ENCODE results near the gene PRL. TPM values are rescaled to one million over a fixed set of nuclear protein-coding genes. Genes with fewer than 3 reads are reported as not detected.

Gene PRL
- polyA plus RNA-seq, 1 donor from 2014 or later, result not detected

- no peaks in the 10 kb centered on the region for H4K20me1 ChIP-seq (ENCODE audit: insufficient read depth)
- no peak overlapping the region for H3K4me3 ChIP-seq (ENCODE audit: low read length)
- no peaks in the 10 kb centered on the region for H3K79me2 ChIP-seq (replicated peaks; ENCODE audit: insufficient read depth, low read length)
- TF ChIP-seq, protein P1, sequence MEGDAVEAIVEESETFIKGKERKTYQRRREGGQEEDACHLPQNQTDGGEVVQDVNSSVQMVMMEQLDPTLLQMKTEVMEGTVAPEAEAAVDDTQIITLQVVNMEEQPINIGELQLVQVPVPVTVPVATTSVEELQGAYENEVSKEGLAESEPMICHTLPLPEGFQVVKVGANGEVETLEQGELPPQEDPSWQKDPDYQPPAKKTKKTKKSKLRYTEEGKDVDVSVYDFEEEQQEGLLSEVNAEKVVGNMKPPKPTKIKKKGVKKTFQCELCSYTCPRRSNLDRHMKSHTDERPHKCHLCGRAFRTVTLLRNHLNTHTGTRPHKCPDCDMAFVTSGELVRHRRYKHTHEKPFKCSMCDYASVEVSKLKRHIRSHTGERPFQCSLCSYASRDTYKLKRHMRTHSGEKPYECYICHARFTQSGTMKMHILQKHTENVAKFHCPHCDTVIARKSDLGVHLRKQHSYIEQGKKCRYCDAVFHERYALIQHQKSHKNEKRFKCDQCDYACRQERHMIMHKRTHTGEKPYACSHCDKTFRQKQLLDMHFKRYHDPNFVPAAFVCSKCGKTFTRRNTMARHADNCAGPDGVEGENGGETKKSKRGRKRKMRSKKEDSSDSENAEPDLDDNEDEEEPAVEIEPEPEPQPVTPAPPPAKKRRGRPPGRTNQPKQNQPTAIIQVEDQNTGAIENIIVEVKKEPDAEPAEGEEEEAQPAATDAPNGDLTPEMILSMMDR (IDR thresholded peaks at IDR 0.05; ENCODE audit: poor library complexity, severe bottlenecking), result no peak
- no peak for TF ChIP-seq RAD21 (conservative IDR thresholded peaks at IDR 0.05)
- no peak for TF ChIP-seq EP300 (conservative IDR thresholded peaks at IDR 0.05; ENCODE audit: poor library complexity, severe bottlenecking)
- TF ChIP-seq POLR2AphosphoS5 (IDR thresholded peaks at IDR 0.05), result no peak
- TF ChIP-seq TAF1 (IDR thresholded peaks at IDR 0.05; ENCODE audit: low read depth), result no peak
- TF ChIP-seq REST (IDR thresholded peaks at IDR 0.05; ENCODE audit: borderline replicate concordance), result no peak
- TF ChIP-seq MXI1 (conservative IDR thresholded peaks at IDR 0.05; ENCODE audit: poor library complexity, severe bottlenecking), result no peak
- TF ChIP-seq EZH2 (IDR thresholded peaks at IDR 0.05; ENCODE audit: borderline replicate concordance, insufficient read depth, low read length, poor library complexity, severe bottlenecking), result no peak
- TF ChIP-seq SMC3 (conservative IDR thresholded peaks at IDR 0.05; ENCODE audit: poor library complexity), result no peak
- H3K4me2 ChIP-seq (ENCODE audit: low read length), result no peak overlapping the region
- H2AFZ ChIP-seq (ENCODE audit: low read depth, low read length), result no peak overlapping the region
- no peaks in the 10 kb centered on the region for H3K9me3 ChIP-seq (ENCODE audit: low read length)
- H3K36me3 ChIP-seq (ENCODE audit: insufficient read depth, low read length), result no peaks in the 10 kb centered on the region
- no peaks in the 10 kb centered on the region for H3K9me2 ChIP-seq (ENCODE audit: insufficient read depth, low read length)
- no peak overlapping the region for H3K9ac ChIP-seq (ENCODE audit: low read length)
- H3F3A ChIP-seq (ENCODE audit: insufficient read depth, low read length, poor library complexity, severe bottlenecking), result no peaks in the 10 kb centered on the region
- H3K27me3 ChIP-seq (ENCODE audit: insufficient read depth, low read depth, low read length), result no peaks in the 10 kb centered on the region
- H3K27ac ChIP-seq (ENCODE audit: low read length), result no peak overlapping the region
These were observed 6.8 kb downstream of the PRL start for GRCh38 chr6:22290045-22290444.

DNA sequence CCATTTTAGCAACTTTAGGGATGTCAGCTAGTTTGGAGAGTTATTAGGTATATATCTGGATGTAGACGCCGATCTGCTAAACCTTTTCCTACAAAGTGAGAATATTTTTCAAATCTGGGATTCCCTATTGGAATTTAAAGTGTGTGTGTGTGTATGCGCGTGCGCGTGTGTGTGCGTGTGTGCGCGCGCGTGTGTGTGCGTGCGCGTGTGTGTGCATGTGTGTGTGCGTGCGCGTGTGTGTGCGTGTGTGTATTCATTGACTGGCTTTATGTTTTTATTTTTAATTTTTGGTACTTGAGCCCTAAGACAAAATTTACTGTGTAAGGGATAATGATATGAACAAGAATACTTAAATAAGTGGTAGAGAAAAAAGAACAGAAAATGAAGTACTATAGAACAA, 8.1 kb downstream of the PRL start:
- no peaks in the 10 kb centered on the region for H3K27me3 ChIP-seq (ENCODE audit: insufficient read depth, low read depth, low read length)
- no peak overlapping the region for H3K4me2 ChIP-seq (ENCODE audit: low read length)
- no peak for TF ChIP-seq MXI1 (conservative IDR thresholded peaks at IDR 0.05; ENCODE audit: poor library complexity, severe bottlenecking)
- no peaks in the 10 kb centered on the region for H4K20me1 ChIP-seq (ENCODE audit: insufficient read depth)
- H3K4me3 ChIP-seq (ENCODE audit: low read length), result no peak overlapping the region
- H3K36me3 ChIP-seq (ENCODE audit: insufficient read depth, low read length), result no peaks in the 10 kb centered on the region
- H3F3A ChIP-seq (ENCODE audit: insufficient read depth, low read length, poor library complexity, severe bottlenecking), result no peaks in the 10 kb centered on the region
- no peak overlapping the region for H3K9ac ChIP-seq (ENCODE audit: low read length)
- H3K79me2 ChIP-seq (replicated peaks; ENCODE audit: insufficient read depth, low read length), result no peaks in the 10 kb centered on the region
- H2AFZ ChIP-seq (ENCODE audit: low read depth, low read length), result no peak overlapping the region
- no peaks in the 10 kb centered on the region for H3K9me2 ChIP-seq (ENCODE audit: insufficient read depth, low read length)
- H3K27ac ChIP-seq (ENCODE audit: low read length), result no peak overlapping the region
- no peaks in the 10 kb centered on the region for H3K9me3 ChIP-seq (ENCODE audit: low read length)

GRCh38 chr6:22284666-22285065, 12.2 kb downstream of the PRL start:
- no peak overlapping the region for H3K27ac ChIP-seq (ENCODE audit: low read length)
- no peaks in the 10 kb centered on the region for H4K20me1 ChIP-seq (ENCODE audit: insufficient read depth)
- H3K9me2 ChIP-seq (ENCODE audit: insufficient read depth, low read length), result no peaks in the 10 kb centered on the region
- H3K9ac ChIP-seq (ENCODE audit: low read length), result no peak overlapping the region
- no peaks in the 10 kb centered on the region for H3K27me3 ChIP-seq (ENCODE audit: insufficient read depth, low read depth, low read length)
- no peak overlapping the region for H3K4me3 ChIP-seq (ENCODE audit: low read length)
- TF ChIP-seq, protein P1 (IDR thresholded peaks at IDR 0.05; ENCODE audit: poor library complexity, severe bottlenecking), result no peak
- TF ChIP-seq REST (IDR thresholded peaks at IDR 0.05; ENCODE audit: borderline replicate concordance) (no peak), SMC3 (conservative IDR thresholded peaks at IDR 0.05; ENCODE audit: poor library complexity) (no peak), EZH2 (IDR thresholded peaks at IDR 0.05; ENCODE audit: borderline replicate concordance, insufficient read depth, low read length, poor library complexity, severe bottlenecking) (no peak), POLR2AphosphoS5 (IDR thresholded peaks at IDR 0.05) (no peak), RAD21 (conservative IDR thresholded peaks at IDR 0.05) (no peak), MXI1 (conservative IDR thresholded peaks at IDR 0.05; ENCODE audit: poor library complexity, severe bottlenecking) (no peak), TAF1 (IDR thresholded peaks at IDR 0.05; ENCODE audit: low read depth) (no peak), EP300 (conservative IDR thresholded peaks at IDR 0.05; ENCODE audit: poor library complexity, severe bottlenecking) (no peak)
- no peak overlapping the region for H3K4me2 ChIP-seq (ENCODE audit: low read length)
- no peaks in the 10 kb centered on the region for H3F3A ChIP-seq (ENCODE audit: insufficient read depth, low read length, poor library complexity, severe bottlenecking)
- no peak overlapping the region for H2AFZ ChIP-seq (ENCODE audit: low read depth, low read length)
- no peaks in the 10 kb centered on the region for H3K36me3 ChIP-seq (ENCODE audit: insufficient read depth, low read length)
- H3K9me3 ChIP-seq (ENCODE audit: low read length), result no peaks in the 10 kb centered on the region
- no peaks in the 10 kb centered on the region for H3K79me2 ChIP-seq (replicated peaks; ENCODE audit: insufficient read depth, low read length)

Data from neural cell (in vitro differentiated cells).